GM21526 (cell line): ENCODE measurements around the gene DHRS3.
"Not testable (repeated sequence)": the region's sequence is repeated elsewhere in the genome, so short reads cannot be mapped to it uniquely, and the experiment has no call there.

Experiments used
- ATAC-seq: cut with Tn5 transposase; IDR thresholded peaks from one replicate; pipeline ENCODE4 v1.9.1; 2021; ENCODE audit warnings: moderate library complexity; ENCODE audit not compliant: unreplicated experiment, low FRiP score

Gene DHRS3

GRCh38 chr1:12542616-12543592 is 75.1 kb downstream of the DHRS3 start:
- no peak for ATAC-seq

- ATAC-seq, result no peak
Measured at GRCh38 chr1:12542138-12542465, 75.9 kb downstream of the DHRS3 start.

- ATAC-seq, result no peak
Measured at GRCh38 chr1:12541274-12542137, 76.5 kb downstream of the DHRS3 start.

- no peak for ATAC-seq
Measured at GRCh38 chr1:12540580-12541273, 77.3 kb downstream of the DHRS3 start.

GRCh38 chr1:12539705-12540579 is 78.1 kb downstream of the DHRS3 start:
- no peak for ATAC-seq

- no peak for ATAC-seq
Measured at GRCh38 chr1:12539320-12539704, 78.7 kb downstream of the DHRS3 start.

- not testable (repeated sequence) for ATAC-seq
Measured at GRCh38 chr1:12538536-12538935, 79.5 kb downstream of the DHRS3 start.

GRCh38 chr1:12537906-12538461 is 80.0 kb downstream of the DHRS3 start:
- no peak for ATAC-seq

- ATAC-seq, result no peak
Measured at GRCh38 chr1:12537294-12537693, 80.7 kb downstream of the DHRS3 start.

GRCh38 chr1:12536023-12536639 is 81.9 kb downstream of the DHRS3 start:
- no peak for ATAC-seq

- ATAC-seq, result no peak
Measured at GRCh38 chr1:12532405-12533315, 85.3 kb downstream of the DHRS3 start.

GRCh38 chr1:12531179-12531499 is 86.9 kb downstream of the DHRS3 start:
- no peak for ATAC-seq

GRCh38 chr1:12530462-12531178 is 87.4 kb downstream of the DHRS3 start:
- no peak for ATAC-seq

- no peak for ATAC-seq
Measured at GRCh38 chr1:12529640-12530174, 88.3 kb downstream of the DHRS3 start.

- ATAC-seq, result no peak
Measured at GRCh38 chr1:12528021-12528852, 89.8 kb downstream of the DHRS3 start.

GRCh38 chr1:12527564-12527963 is 90.4 kb downstream of the DHRS3 start:
- no peak for ATAC-seq
